ENCODE results near the gene IFNG-AS1.

The IFNG-AS1 gene

DNA sequence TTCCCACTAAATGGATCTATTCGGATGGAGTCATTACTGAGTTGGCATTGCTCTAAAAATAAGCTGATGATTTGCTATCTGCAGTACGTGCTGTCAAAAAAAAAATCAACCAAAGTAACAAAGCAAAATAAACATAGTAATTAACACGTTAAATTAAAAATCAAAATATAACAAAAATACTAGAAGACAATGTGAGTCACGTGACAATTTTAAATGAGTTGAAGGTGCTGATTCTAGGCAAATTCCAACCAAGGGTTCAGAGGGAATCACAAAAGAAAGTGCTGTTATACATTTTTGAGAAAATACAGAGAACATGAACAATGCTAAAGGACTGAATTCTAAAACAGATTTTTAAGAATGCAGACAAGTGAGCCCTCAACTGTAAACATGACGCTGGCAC is 45.2 kb upstream of the IFNG-AS1 start:
- Histone ChIP-seq H3K79me1 (ENCODE audit: low read length) (no peaks in the 10 kb centered on the region), H3K18ac (ENCODE audit: low read length) (no peak overlapping the region), H4K8ac (ENCODE audit: low read depth, low read length) (no peak overlapping the region), H3K56ac (ENCODE audit: low read length) (no peak overlapping the region), H3K27ac (ENCODE audit: low read depth, low read length) (no peak overlapping the region), H3K4me3 (ENCODE audit: low read length) (no peak overlapping the region), H3K4ac (ENCODE audit: low read depth, low read length) (no peak overlapping the region), H3K27me3 (ENCODE audit: insufficient read depth, low read length, poor library complexity) (no peaks in the 10 kb centered on the region), H2BK120ac (ENCODE audit: low read depth, low read length) (no peak overlapping the region), H3K4me1 (ENCODE audit: control insufficient read depth, low read depth, low read length) (peaks cover 5% of the 10 kb centered on the region), H3K36me3 (ENCODE audit: control insufficient read depth, insufficient read depth, low read length) (no peaks in the 10 kb centered on the region), H3K4me2 (ENCODE audit: low read length) (no peak overlapping the region), H3K23ac (ENCODE audit: low read length) (no peak overlapping the region), H2BK15ac (replicated peaks; ENCODE audit: low read depth) (no peak overlapping the region), H2AK5ac (ENCODE audit: low read length) (no peak overlapping the region), H3K79me2 (ENCODE audit: control insufficient read depth, insufficient read depth, low read length) (no peaks in the 10 kb centered on the region), H4K5ac (ENCODE audit: low read length) (no peak overlapping the region), H2BK5ac (ENCODE audit: low read length) (no peak overlapping the region), H3K9ac (ENCODE audit: low read length) (no peak overlapping the region)
- WGBS (ENCODE audit: extremely low coverage, insufficient coverage, low lambda C conversion rate): 100% methylated on average over 1 of the region's 5 CpGs
- DNase-seq: no peak

DNA sequence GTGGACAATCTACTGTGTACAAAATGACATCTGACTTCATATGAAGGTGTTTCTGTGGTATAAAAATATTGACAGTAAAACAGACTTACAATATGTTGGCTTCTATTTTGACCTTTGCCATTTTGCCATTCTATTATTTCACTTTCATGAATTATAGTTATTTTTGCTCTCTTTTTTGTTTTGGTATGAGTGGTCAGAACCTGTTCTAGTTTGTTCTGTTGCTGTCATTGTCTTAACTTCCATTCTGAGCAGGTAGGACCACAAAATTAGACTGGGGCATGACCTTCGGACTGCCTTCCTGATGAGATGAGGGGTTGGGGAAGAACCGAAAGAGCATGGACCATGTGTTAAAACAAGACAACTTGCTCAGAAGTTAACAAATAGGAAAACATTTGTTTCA is 36.5 kb upstream of the IFNG-AS1 start:
- H2BK15ac ChIP-seq (replicated peaks; ENCODE audit: low read depth): no peak overlapping the region
- H3K56ac ChIP-seq (ENCODE audit: low read length): no peak overlapping the region
- H4K5ac ChIP-seq (ENCODE audit: low read length): no peak overlapping the region
- H3K4ac ChIP-seq (ENCODE audit: low read depth, low read length): no peak overlapping the region
- H3K79me2 ChIP-seq (ENCODE audit: control insufficient read depth, insufficient read depth, low read length): no peaks in the 10 kb centered on the region
- no peak overlapping the region for H2AK5ac ChIP-seq (ENCODE audit: low read length)
- no CpG with 5 or more reads among the region's 2 CpGs for WGBS (ENCODE audit: extremely low coverage, insufficient coverage, low lambda C conversion rate)
- no peak overlapping the region for H3K23ac ChIP-seq (ENCODE audit: low read length)
- H2BK5ac ChIP-seq (ENCODE audit: low read length): no peak overlapping the region
- H3K79me1 ChIP-seq (ENCODE audit: low read length): no peaks in the 10 kb centered on the region
- H3K4me2 ChIP-seq (ENCODE audit: low read length): no peak overlapping the region
- no peak overlapping the region for H3K9ac ChIP-seq (ENCODE audit: low read length)
- H3K4me3 ChIP-seq (ENCODE audit: low read length): no peak overlapping the region
- H3K18ac ChIP-seq (ENCODE audit: low read length): no peak overlapping the region
- no peak for DNase-seq
- H2BK120ac ChIP-seq (ENCODE audit: low read depth, low read length): no peak overlapping the region
- no peaks in the 10 kb centered on the region for H3K4me1 ChIP-seq (ENCODE audit: control insufficient read depth, low read depth, low read length)
- no peak overlapping the region for H4K8ac ChIP-seq (ENCODE audit: low read depth, low read length)
- no peak overlapping the region for H3K27ac ChIP-seq (ENCODE audit: low read depth, low read length)
- no peaks in the 10 kb centered on the region for H3K27me3 ChIP-seq (ENCODE audit: insufficient read depth, low read length, poor library complexity)
- no peaks in the 10 kb centered on the region for H3K36me3 ChIP-seq (ENCODE audit: control insufficient read depth, insufficient read depth, low read length)

DNA sequence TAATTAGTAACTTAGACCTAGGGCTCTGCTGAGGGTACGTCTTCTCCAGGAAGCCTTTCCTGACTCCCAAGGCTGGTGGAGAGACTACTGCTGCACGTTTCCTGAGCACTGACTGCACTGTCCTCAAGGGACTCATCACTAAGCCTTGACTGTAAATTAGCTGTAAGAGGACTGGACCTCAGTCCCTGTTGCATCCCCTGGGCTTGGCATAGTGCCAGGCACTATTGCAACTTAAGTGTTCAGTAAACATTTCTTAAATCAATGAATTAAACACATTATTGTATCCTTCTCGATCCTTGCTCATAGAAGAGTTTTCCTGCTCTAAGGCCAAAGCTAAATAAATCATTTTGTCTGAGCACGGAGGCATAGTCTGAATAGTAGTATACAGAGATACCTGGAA is 31.9 kb upstream of the IFNG-AS1 start:
- H3K4me2 ChIP-seq (ENCODE audit: low read length): no peak overlapping the region
- no peak overlapping the region for H4K8ac ChIP-seq (ENCODE audit: low read depth, low read length)
- no peak overlapping the region for H2AK5ac ChIP-seq (ENCODE audit: low read length)
- no peak overlapping the region for H3K4me3 ChIP-seq (ENCODE audit: low read length)
- no peak overlapping the region for H3K4ac ChIP-seq (ENCODE audit: low read depth, low read length)
- H3K79me2 ChIP-seq (ENCODE audit: control insufficient read depth, insufficient read depth, low read length): no peaks in the 10 kb centered on the region
- no peak overlapping the region for H2BK15ac ChIP-seq (replicated peaks; ENCODE audit: low read depth)
- H4K5ac ChIP-seq (ENCODE audit: low read length): no peak overlapping the region
- H3K4me1 ChIP-seq (ENCODE audit: control insufficient read depth, low read depth, low read length): no peaks in the 10 kb centered on the region
- H3K27me3 ChIP-seq (ENCODE audit: insufficient read depth, low read length, poor library complexity): no peaks in the 10 kb centered on the region
- H3K9ac ChIP-seq (ENCODE audit: low read length): no peak overlapping the region
- no peak overlapping the region for H3K23ac ChIP-seq (ENCODE audit: low read length)
- no peak for DNase-seq
- H2BK5ac ChIP-seq (ENCODE audit: low read length): no peak overlapping the region
- no peaks in the 10 kb centered on the region for H3K36me3 ChIP-seq (ENCODE audit: control insufficient read depth, insufficient read depth, low read length)
- no peaks in the 10 kb centered on the region for H3K79me1 ChIP-seq (ENCODE audit: low read length)
- no peak overlapping the region for H3K18ac ChIP-seq (ENCODE audit: low read length)
- no peak overlapping the region for H3K27ac ChIP-seq (ENCODE audit: low read depth, low read length)
- WGBS (ENCODE audit: extremely low coverage, insufficient coverage, low lambda C conversion rate): no CpG with 5 or more reads among the region's 4 CpGs
- no peak overlapping the region for H2BK120ac ChIP-seq (ENCODE audit: low read depth, low read length)
- H3K56ac ChIP-seq (ENCODE audit: low read length): no peak overlapping the region

DNA sequence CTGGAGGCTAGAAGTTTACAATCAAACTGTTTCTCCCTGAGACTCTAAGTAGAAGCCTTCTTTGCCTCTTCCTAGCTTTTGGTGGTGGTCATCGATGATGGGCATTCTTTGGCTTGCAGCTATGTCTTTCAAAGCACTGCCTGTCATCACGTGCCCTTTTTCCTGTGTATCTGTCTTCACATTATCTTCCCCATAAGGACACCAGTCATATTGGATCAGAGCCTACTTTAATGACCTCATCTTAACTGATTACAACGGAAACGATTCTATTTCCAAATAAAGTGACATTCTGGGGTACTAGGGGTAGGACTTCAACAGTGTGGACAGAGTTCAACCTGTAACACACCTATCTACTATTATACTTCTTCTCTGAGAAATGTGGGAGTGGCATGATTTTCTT is 31.1 kb upstream of the IFNG-AS1 start:
- Histone ChIP-seq H3K79me2 (ENCODE audit: control insufficient read depth, insufficient read depth, low read length) (no peaks in the 10 kb centered on the region), H3K4me3 (ENCODE audit: low read length) (no peak overlapping the region), H2AK5ac (ENCODE audit: low read length) (no peak overlapping the region), H3K4me2 (ENCODE audit: low read length) (no peak overlapping the region), H4K5ac (ENCODE audit: low read length) (no peak overlapping the region), H3K9ac (ENCODE audit: low read length) (no peak overlapping the region), H2BK5ac (ENCODE audit: low read length) (no peak overlapping the region), H4K8ac (ENCODE audit: low read depth, low read length) (no peak overlapping the region), H3K56ac (ENCODE audit: low read length) (no peak overlapping the region), H3K4ac (ENCODE audit: low read depth, low read length) (no peak overlapping the region), H3K36me3 (ENCODE audit: control insufficient read depth, insufficient read depth, low read length) (no peaks in the 10 kb centered on the region), H3K79me1 (ENCODE audit: low read length) (no peaks in the 10 kb centered on the region), H2BK120ac (ENCODE audit: low read depth, low read length) (no peak overlapping the region), H3K23ac (ENCODE audit: low read length) (no peak overlapping the region), H3K18ac (ENCODE audit: low read length) (no peak overlapping the region), H3K27me3 (ENCODE audit: insufficient read depth, low read length, poor library complexity) (no peaks in the 10 kb centered on the region), H3K27ac (ENCODE audit: low read depth, low read length) (no peak overlapping the region), H2BK15ac (replicated peaks; ENCODE audit: low read depth) (no peak overlapping the region), H3K4me1 (ENCODE audit: control insufficient read depth, low read depth, low read length) (no peaks in the 10 kb centered on the region)
- no peak for DNase-seq
- WGBS (ENCODE audit: extremely low coverage, insufficient coverage, low lambda C conversion rate): no CpG with 5 or more reads among the region's 4 CpGs

DNA sequence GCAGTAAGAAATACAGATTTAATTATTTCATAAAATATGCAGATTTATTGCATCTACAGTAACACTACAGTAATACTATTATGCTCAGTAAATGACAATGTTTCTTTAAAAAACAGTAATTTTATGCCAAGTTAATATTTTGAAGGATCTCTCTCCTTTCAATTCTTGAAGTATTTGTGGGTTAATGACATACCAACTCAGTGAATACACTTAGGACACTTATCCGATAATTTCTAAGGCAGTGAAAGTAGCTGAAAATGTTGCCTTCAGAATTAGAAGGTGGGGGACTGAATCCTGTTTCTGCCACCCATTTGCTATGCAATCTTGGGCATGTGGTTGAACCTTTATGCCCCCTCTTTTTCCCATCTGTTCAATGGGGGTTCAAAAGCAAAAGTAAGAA is 24.8 kb upstream of the IFNG-AS1 start:
- H2BK120ac ChIP-seq (ENCODE audit: low read depth, low read length): no peak overlapping the region
- H3K4ac ChIP-seq (ENCODE audit: low read depth, low read length): no peak overlapping the region
- no peak overlapping the region for H2BK5ac ChIP-seq (ENCODE audit: low read length)
- H2AK5ac ChIP-seq (ENCODE audit: low read length): no peak overlapping the region
- no peak overlapping the region for H2BK15ac ChIP-seq (replicated peaks; ENCODE audit: low read depth)
- no peaks in the 10 kb centered on the region for H3K79me1 ChIP-seq (ENCODE audit: low read length)
- H3K4me2 ChIP-seq (ENCODE audit: low read length): no peak overlapping the region
- H3K79me2 ChIP-seq (ENCODE audit: control insufficient read depth, insufficient read depth, low read length): no peaks in the 10 kb centered on the region
- no peak overlapping the region for H3K23ac ChIP-seq (ENCODE audit: low read length)
- H3K4me1 ChIP-seq (ENCODE audit: control insufficient read depth, low read depth, low read length): no peaks in the 10 kb centered on the region
- H3K18ac ChIP-seq (ENCODE audit: low read length): no peak overlapping the region
- no peak overlapping the region for H4K8ac ChIP-seq (ENCODE audit: low read depth, low read length)
- H3K36me3 ChIP-seq (ENCODE audit: control insufficient read depth, insufficient read depth, low read length): no peaks in the 10 kb centered on the region
- no peak overlapping the region for H3K4me3 ChIP-seq (ENCODE audit: low read length)
- H4K5ac ChIP-seq (ENCODE audit: low read length): no peak overlapping the region
- DNase-seq: no peak
- H3K9ac ChIP-seq (ENCODE audit: low read length): no peak overlapping the region
- WGBS (ENCODE audit: extremely low coverage, insufficient coverage, low lambda C conversion rate): no CpG with 5 or more reads among the region's 1 CpG
- H3K27me3 ChIP-seq (ENCODE audit: insufficient read depth, low read length, poor library complexity): no peaks in the 10 kb centered on the region
- no peak overlapping the region for H3K27ac ChIP-seq (ENCODE audit: low read depth, low read length)
- H3K56ac ChIP-seq (ENCODE audit: low read length): no peak overlapping the region

DNA sequence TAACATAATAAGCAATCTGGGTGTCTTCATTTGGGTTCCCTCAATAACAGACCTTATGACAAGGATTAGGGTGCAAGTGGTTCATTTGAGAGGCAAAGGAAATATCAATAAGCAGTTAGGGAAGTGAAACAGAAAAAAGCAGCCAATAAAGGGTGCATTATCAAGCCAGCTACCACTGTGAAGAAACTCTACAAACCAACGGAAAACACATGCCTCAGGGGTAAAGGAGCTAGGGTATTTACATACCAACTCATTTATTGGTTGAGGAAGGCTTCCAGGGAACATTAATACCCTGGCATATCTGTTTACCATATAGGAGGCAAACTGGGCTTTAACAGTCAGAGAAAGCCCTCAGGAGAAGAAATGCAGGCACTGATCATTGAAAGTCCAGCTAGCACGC is 22.7 kb upstream of the IFNG-AS1 start:
- H2BK5ac ChIP-seq (ENCODE audit: low read length): no peak overlapping the region
- no peaks in the 10 kb centered on the region for H3K79me1 ChIP-seq (ENCODE audit: low read length)
- no peak overlapping the region for H2BK15ac ChIP-seq (replicated peaks; ENCODE audit: low read depth)
- H3K56ac ChIP-seq (ENCODE audit: low read length): no peak overlapping the region
- H4K8ac ChIP-seq (ENCODE audit: low read depth, low read length): no peak overlapping the region
- H4K5ac ChIP-seq (ENCODE audit: low read length): no peak overlapping the region
- no peak overlapping the region for H3K18ac ChIP-seq (ENCODE audit: low read length)
- no peak overlapping the region for H3K9ac ChIP-seq (ENCODE audit: low read length)
- H3K4me2 ChIP-seq (ENCODE audit: low read length): no peak overlapping the region
- H3K36me3 ChIP-seq (ENCODE audit: control insufficient read depth, insufficient read depth, low read length): no peaks in the 10 kb centered on the region
- no peaks in the 10 kb centered on the region for H3K79me2 ChIP-seq (ENCODE audit: control insufficient read depth, insufficient read depth, low read length)
- no peaks in the 10 kb centered on the region for H3K27me3 ChIP-seq (ENCODE audit: insufficient read depth, low read length, poor library complexity)
- no CpG with 5 or more reads among the region's 2 CpGs for WGBS (ENCODE audit: extremely low coverage, insufficient coverage, low lambda C conversion rate)
- H3K23ac ChIP-seq (ENCODE audit: low read length): no peak overlapping the region
- no peak overlapping the region for H3K4me3 ChIP-seq (ENCODE audit: low read length)
- DNase-seq: no peak
- no peak overlapping the region for H2AK5ac ChIP-seq (ENCODE audit: low read length)
- no peak overlapping the region for H2BK120ac ChIP-seq (ENCODE audit: low read depth, low read length)
- no peak overlapping the region for H3K27ac ChIP-seq (ENCODE audit: low read depth, low read length)
- H3K4me1 ChIP-seq (ENCODE audit: control insufficient read depth, low read depth, low read length): no peaks in the 10 kb centered on the region
- no peak overlapping the region for H3K4ac ChIP-seq (ENCODE audit: low read depth, low read length)

All from mesendoderm (in vitro differentiated cells).